ENCODE results near the gene MTARC2.

MTARC2 gene

DNA sequence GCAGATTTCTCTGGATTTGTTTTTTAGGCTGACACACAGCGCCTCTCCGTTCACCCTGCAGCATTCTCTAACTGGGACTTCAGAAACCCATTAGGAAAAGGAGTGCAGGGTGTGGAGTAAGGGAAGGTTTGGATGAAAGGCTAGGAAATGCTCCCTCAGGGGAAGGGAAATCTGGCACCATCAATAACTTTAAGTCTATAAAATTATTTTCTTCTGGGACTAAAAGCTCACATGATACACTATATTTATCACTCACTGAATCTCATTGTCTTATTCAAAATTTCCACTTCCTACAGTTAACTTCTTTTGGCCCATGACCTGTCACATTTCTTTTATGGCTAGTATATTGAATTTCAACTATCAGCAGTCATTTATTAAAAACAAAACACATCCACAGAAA lies 85.3 kb downstream of the MTARC2 start:
- DNase-seq, result no peak

Measured in CD4-positive, alpha-beta T cell treated with Interleukin-4 for 4 hours (primary cell).